ENCODE data around the gene DDX55.
"Not testable (repeated sequence)": the region's sequence is repeated elsewhere in the genome, so short reads cannot be mapped to it uniquely, and the experiment has no call there.

The DDX55 gene

GRCh38 chr12:123598522-123598921 is 3.4 kb upstream of the DDX55 start:
- H3K27me3 Mint-ChIP-seq = no peaks in the 10 kb centered on the region
- H3K9me3 Mint-ChIP-seq (ENCODE audit: low read depth) = no peaks in the 10 kb centered on the region
- no peak overlapping the region for H3K4me3 Mint-ChIP-seq
- peaks cover 8% of the 10 kb centered on the region for H3K36me3 Mint-ChIP-seq
- H3K4me1 Mint-ChIP-seq (ENCODE audit: low read depth) = peaks cover 15% of the 10 kb centered on the region
- H3K27ac Mint-ChIP-seq = no peak overlapping the region

- H3K4me3 Mint-ChIP-seq = peak overlapping the region; percentile 17
- H3K27me3 Mint-ChIP-seq = no peaks in the 10 kb centered on the region
- H3K36me3 Mint-ChIP-seq = peaks cover 8% of the 10 kb centered on the region
- H3K4me1 Mint-ChIP-seq (ENCODE audit: low read depth) = peaks cover 18% of the 10 kb centered on the region
- peak overlapping the region; percentile 43 for H3K27ac Mint-ChIP-seq
- H3K9me3 Mint-ChIP-seq (ENCODE audit: low read depth) = no peaks in the 10 kb centered on the region
Observed at GRCh38 chr12:123599310-123599709, 2.6 kb upstream of the DDX55 start.

DNA sequence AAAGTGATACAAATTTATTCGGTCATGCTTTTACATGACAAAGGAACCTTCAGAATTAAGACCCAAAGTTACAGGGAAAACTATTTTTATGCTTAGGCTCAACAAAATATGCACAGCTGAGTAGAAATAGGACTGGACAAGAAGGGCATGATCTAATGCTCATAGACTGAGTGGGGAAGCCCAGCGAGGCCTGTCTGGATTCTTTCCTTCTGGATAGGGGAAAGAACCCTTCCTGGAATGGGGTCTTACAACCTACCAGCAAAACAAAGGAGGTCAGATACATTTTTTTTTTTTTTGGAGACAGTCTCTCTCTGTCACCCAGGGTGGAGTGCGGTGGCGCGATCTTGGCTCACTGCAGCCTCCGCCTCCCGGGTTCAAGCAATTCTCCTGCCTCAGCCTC is 2.2 kb upstream of the DDX55 start:
- H3K27ac Mint-ChIP-seq = no peak overlapping the region
- H3K27me3 Mint-ChIP-seq = no peaks in the 10 kb centered on the region
- peak overlapping the region; percentile 17 for H3K4me3 Mint-ChIP-seq

GRCh38 chr12:123602651-123603195 is 824 bp downstream of the DDX55 start:
- Mint-ChIP-seq H3K4me3 (peak overlapping the region; percentile 98), H3K9me3 (ENCODE audit: low read depth) (no peaks in the 10 kb centered on the region), H3K27ac (peak overlapping the region; percentile 94), H3K4me1 (ENCODE audit: low read depth) (peaks cover 29% of the 10 kb centered on the region), H3K36me3 (peaks cover 10% of the 10 kb centered on the region), H3K27me3 (no peaks in the 10 kb centered on the region)

More for the DNA sequence above, 2.2 kb upstream of the DDX55 start:
- H3K36me3 Mint-ChIP-seq = peaks cover 8% of the 10 kb centered on the region
- H3K4me1 Mint-ChIP-seq (ENCODE audit: low read depth) = peaks cover 21% of the 10 kb centered on the region
- H3K9me3 Mint-ChIP-seq (ENCODE audit: low read depth) = no peaks in the 10 kb centered on the region

DNA sequence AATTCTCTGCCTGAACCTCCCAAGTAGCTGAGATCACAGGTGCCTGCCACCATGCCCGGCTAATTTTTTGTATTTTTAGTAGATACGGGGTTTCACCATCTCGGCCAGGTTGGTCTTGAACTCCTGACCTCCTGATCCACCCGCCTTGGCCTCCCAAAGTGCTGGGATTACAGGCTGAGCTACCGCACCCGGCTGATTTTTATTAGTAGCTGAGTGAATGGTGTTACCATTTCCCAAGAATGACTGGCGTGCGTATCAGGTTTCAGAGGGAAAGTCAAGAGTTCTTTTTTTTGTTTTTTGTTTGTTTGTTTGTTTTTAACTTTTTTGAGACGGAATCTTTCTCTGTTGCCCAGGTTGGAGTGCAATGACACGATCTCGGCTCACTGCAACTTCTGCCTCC is 1.6 kb downstream of the DDX55 start:
- Mint-ChIP-seq H3K4me1 (ENCODE audit: low read depth) (peaks cover 30% of the 10 kb centered on the region), H3K36me3 (peaks cover 11% of the 10 kb centered on the region), H3K4me3 (peak overlapping the region; percentile 98)
- not testable (repeated sequence) for H3K27ac Mint-ChIP-seq; H3K9me3 Mint-ChIP-seq (ENCODE audit: low read depth); H3K27me3 Mint-ChIP-seq

DNA sequence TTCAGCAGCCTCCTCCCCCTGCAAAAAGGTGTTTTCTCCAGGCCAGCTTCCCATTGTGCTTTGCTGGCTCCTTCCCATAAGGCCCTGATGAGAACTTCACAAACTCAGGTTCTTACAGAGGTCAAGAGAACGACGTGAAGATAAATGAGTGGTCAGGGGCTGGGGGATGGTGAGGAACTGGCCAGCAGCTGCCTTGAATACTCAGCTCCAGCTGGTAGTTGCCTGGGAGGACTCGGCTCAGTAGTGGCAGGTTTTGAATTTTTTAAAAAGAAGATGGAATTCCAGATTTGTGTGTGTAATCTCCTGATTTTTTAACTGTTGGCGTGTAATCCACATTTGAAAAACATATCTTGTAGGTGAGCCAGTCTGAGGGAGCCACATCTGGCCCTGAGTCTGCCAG is 5.9 kb downstream of the DDX55 start:
- no peak overlapping the region for H3K27ac Mint-ChIP-seq
- H3K4me1 Mint-ChIP-seq (ENCODE audit: low read depth) = peaks cover 24% of the 10 kb centered on the region
- no peaks in the 10 kb centered on the region for H3K9me3 Mint-ChIP-seq (ENCODE audit: low read depth)
- peaks cover 9% of the 10 kb centered on the region for H3K36me3 Mint-ChIP-seq
- no peaks in the 10 kb centered on the region for H3K27me3 Mint-ChIP-seq
- H3K4me3 Mint-ChIP-seq = no peak overlapping the region

DNA sequence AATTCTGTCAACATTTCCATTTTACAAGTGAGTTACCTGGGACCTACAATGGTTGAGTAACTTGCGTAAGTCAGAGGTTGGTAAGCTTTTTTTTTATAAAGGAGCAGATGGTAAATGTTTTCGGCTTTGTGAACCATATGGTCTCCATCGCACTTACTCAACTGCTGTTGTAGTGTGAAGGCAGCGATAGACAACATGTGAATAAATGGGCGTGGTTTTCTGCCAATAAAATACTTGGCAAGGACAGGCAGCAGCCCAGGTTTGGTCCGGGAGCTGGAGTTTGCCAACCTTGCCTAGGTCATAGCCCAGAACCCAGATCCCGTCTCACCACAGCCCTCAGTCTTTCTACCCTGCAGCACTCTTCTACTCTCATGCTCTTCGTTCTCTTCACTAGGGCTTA is 6.3 kb downstream of the DDX55 start:
- H3K27ac Mint-ChIP-seq = no peak overlapping the region
- no peaks in the 10 kb centered on the region for H3K27me3 Mint-ChIP-seq
- no peak overlapping the region for H3K4me3 Mint-ChIP-seq
- peaks cover 5% of the 10 kb centered on the region for H3K36me3 Mint-ChIP-seq
- peaks cover 20% of the 10 kb centered on the region for H3K4me1 Mint-ChIP-seq (ENCODE audit: low read depth)
- no peaks in the 10 kb centered on the region for H3K9me3 Mint-ChIP-seq (ENCODE audit: low read depth)

- no peak overlapping the region for H3K27ac Mint-ChIP-seq
Observed at GRCh38 chr12:123614110-123614509, 12.2 kb downstream of the DDX55 start.

GRCh38 chr12:123614531-123614930 is 12.6 kb downstream of the DDX55 start:
- H3K36me3 Mint-ChIP-seq = peaks cover 7% of the 10 kb centered on the region
- H3K4me3 Mint-ChIP-seq = no peak overlapping the region

More at GRCh38 chr12:123614110-123614509, 12.2 kb downstream of the DDX55 start:
- Mint-ChIP-seq H3K4me1 (ENCODE audit: low read depth) (peaks cover 3% of the 10 kb centered on the region), H3K4me3 (no peak overlapping the region), H3K36me3 (peaks cover 7% of the 10 kb centered on the region), H3K9me3 (ENCODE audit: low read depth) (no peaks in the 10 kb centered on the region), H3K27me3 (no peaks in the 10 kb centered on the region)

GRCh38 chr12:123617144-123617543 is 15.2 kb downstream of the DDX55 start:
- Mint-ChIP-seq H3K4me1 (ENCODE audit: low read depth) (peaks cover 3% of the 10 kb centered on the region), H3K27me3 (no peaks in the 10 kb centered on the region), H3K27ac (no peak overlapping the region), H3K36me3 (peaks cover 12% of the 10 kb centered on the region), H3K4me3 (no peak overlapping the region), H3K9me3 (ENCODE audit: low read depth) (no peaks in the 10 kb centered on the region)

More at GRCh38 chr12:123614531-123614930, 12.6 kb downstream of the DDX55 start:
- Mint-ChIP-seq H3K4me1 (ENCODE audit: low read depth) (peaks cover 3% of the 10 kb centered on the region), H3K9me3 (ENCODE audit: low read depth) (no peaks in the 10 kb centered on the region), H3K27me3 (no peaks in the 10 kb centered on the region), H3K27ac (no peak overlapping the region)

GRCh38 chr12:123617580-123617979 is 15.7 kb downstream of the DDX55 start:
- H3K27me3 Mint-ChIP-seq = no peaks in the 10 kb centered on the region
- no peak overlapping the region for H3K27ac Mint-ChIP-seq
- no peak overlapping the region for H3K4me3 Mint-ChIP-seq
- H3K36me3 Mint-ChIP-seq = peaks cover 12% of the 10 kb centered on the region
- peaks cover 3% of the 10 kb centered on the region for H3K4me1 Mint-ChIP-seq (ENCODE audit: low read depth)
- no peaks in the 10 kb centered on the region for H3K9me3 Mint-ChIP-seq (ENCODE audit: low read depth)

DNA sequence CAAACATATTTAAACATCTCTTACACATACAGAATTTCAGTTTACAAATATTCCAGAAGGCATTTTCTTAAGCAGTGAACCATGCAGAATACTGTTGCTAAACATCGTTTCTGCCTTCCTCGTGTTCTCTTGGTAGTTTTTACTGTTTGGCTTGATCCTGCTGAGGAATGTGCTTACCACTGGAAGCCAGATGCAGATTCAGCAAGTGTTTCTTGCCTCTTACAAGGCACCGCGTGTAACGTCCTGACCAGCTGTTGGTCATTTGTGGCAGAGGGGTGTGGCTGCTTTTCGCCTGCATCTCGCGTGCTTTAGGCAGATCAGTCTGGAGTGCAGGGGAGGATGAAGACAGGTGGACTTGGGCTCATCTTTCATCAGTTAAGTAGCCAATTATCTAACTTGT is 19.2 kb downstream of the DDX55 start:
- peaks cover 2% of the 10 kb centered on the region for H3K4me1 Mint-ChIP-seq (ENCODE audit: low read depth)
- peaks cover 14% of the 10 kb centered on the region for H3K36me3 Mint-ChIP-seq
- no peak overlapping the region for H3K4me3 Mint-ChIP-seq
- H3K27me3 Mint-ChIP-seq = no peaks in the 10 kb centered on the region
- H3K9me3 Mint-ChIP-seq (ENCODE audit: low read depth) = no peaks in the 10 kb centered on the region
- H3K27ac Mint-ChIP-seq = no peak overlapping the region

GRCh38 chr12:123621619-123622530 is 20.0 kb downstream of the DDX55 start:
- H3K27ac Mint-ChIP-seq = no peak overlapping the region
- H3K36me3 Mint-ChIP-seq = peaks cover 14% of the 10 kb centered on the region
- H3K9me3 Mint-ChIP-seq (ENCODE audit: low read depth) = no peaks in the 10 kb centered on the region
- no peak overlapping the region for H3K4me3 Mint-ChIP-seq
- H3K4me1 Mint-ChIP-seq (ENCODE audit: low read depth) = peaks cover 2% of the 10 kb centered on the region
- no peaks in the 10 kb centered on the region for H3K27me3 Mint-ChIP-seq

- peaks cover 5% of the 10 kb centered on the region for H3K36me3 Mint-ChIP-seq
Observed at GRCh38 chr12:123633379-123634141, 31.7 kb downstream of the DDX55 start, which contains the start of the genes EIF2B1 and GTF2H3. TSS of gene EIF2B1 (minus strand) at chr12:123633686. CDS start at chr12:123633557, 129 bp downstream. TSS of gene GTF2H3 (plus strand) at chr12:123633829. CDS start at chr12:123633860, 31 bp downstream.

GRCh38 chr12:123634142-123634561 is 32.3 kb downstream of the DDX55 start:
- Mint-ChIP-seq H3K36me3 (peaks cover 5% of the 10 kb centered on the region), H3K9me3 (ENCODE audit: low read depth) (no peaks in the 10 kb centered on the region), H3K27ac (peak overlapping the region; percentile 97), H3K27me3 (no peaks in the 10 kb centered on the region), H3K4me1 (ENCODE audit: low read depth) (peaks cover 35% of the 10 kb centered on the region), H3K4me3 (peak overlapping the region; percentile 98)

More at GRCh38 chr12:123633379-123634141, 31.7 kb downstream of the DDX55 start, which contains the start of the genes EIF2B1 and GTF2H3:
- H3K4me1 Mint-ChIP-seq (ENCODE audit: low read depth) = peaks cover 35% of the 10 kb centered on the region
- no peaks in the 10 kb centered on the region for H3K9me3 Mint-ChIP-seq (ENCODE audit: low read depth)
- H3K27me3 Mint-ChIP-seq = no peaks in the 10 kb centered on the region
- H3K4me3 Mint-ChIP-seq = peak within 1 kb of the TSS; percentile 98
- peak within 1 kb of the TSS; percentile 97 for H3K27ac Mint-ChIP-seq

All from activated naive CD8-positive, alpha-beta T cell (primary cell).